ENCODE data around the gene KIF26B. TPM values are rescaled to one million over a fixed set of nuclear protein-coding genes. Genes with fewer than 3 reads are reported as not detected.

Gene KIF26B
- total and polyA plus RNA-seq, 2 of the 4 experiments (the other 2 are of a cell fraction): 0.53 to 0.54 TPM

GRCh38 chr1:245240648-245241165, 85.9 kb downstream of the KIF26B start:
- BruUV-seq (replicated peaks): no TSS peak
- no peak overlapping the region for H3K56ac ChIP-seq (ENCODE audit: extremely low read depth, insufficient read depth, low read length)
- H3K27ac ChIP-seq (ENCODE audit: insufficient read depth, low read length): no peak overlapping the region
- H3K14ac ChIP-seq (replicated peaks; ENCODE audit: low read depth, low read length): no peak overlapping the region
- no peak overlapping the region for H3K4ac ChIP-seq (ENCODE audit: low read depth, low read length)
- H2AK9ac ChIP-seq (replicated peaks; ENCODE audit: low read depth, low read length, poor library complexity): no peak overlapping the region
- intact Hi-C loops (cut with micrococcal nuclease): no loop called here
- H3K9me3 ChIP-seq (ENCODE audit: control insufficient read depth, insufficient read depth, low read length): no peaks in the 10 kb centered on the region
- H3K9me1 ChIP-seq (ENCODE audit: insufficient read depth, low read length): no peaks in the 10 kb centered on the region
- H2BK20ac ChIP-seq (ENCODE audit: low read depth, low read length): no peak overlapping the region
- no peaks in the 10 kb centered on the region for H3K27me3 ChIP-seq (ENCODE audit: control insufficient read depth, insufficient read depth, low read length)
- no peak overlapping the region for H4K8ac ChIP-seq (ENCODE audit: low read depth in 2 of 2, low read length in 2 of 2)
- H2BK120ac ChIP-seq (ENCODE audit: low read depth, low read length): no peak overlapping the region
- ChIA-PET POLR2A (ENCODE audit: unreplicated experiment) (no interaction called here), CTCF (no interaction called here)
- no peak overlapping the region for H3K9ac ChIP-seq (ENCODE audit: low read depth, low read length)
- H3K36me3 ChIP-seq (ENCODE audit: control insufficient read depth, insufficient read depth, low read length): no peaks in the 10 kb centered on the region
- H3K4me2 ChIP-seq (ENCODE audit: low read depth, low read length): no peak overlapping the region
- no peak overlapping the region for H2AK5ac ChIP-seq (ENCODE audit: low read depth, low read length)
- H3K23ac ChIP-seq (ENCODE audit: low read depth, low read length): no peak overlapping the region
- no peak for ATAC-seq (ENCODE audit: low read depth)
- no peak overlapping the region for H4K5ac ChIP-seq (ENCODE audit: low read depth, low read length)
- no peak overlapping the region for H3K4me3 ChIP-seq (ENCODE audit: insufficient read depth, low read depth, low read length)
- dilution Hi-C loops (cut with HindIII; ENCODE audit: low sequenced_read_pairs, unreplicated experiment): no loop called here
- H2BK15ac ChIP-seq (ENCODE audit: low read depth, low read length): no peak overlapping the region
- no peaks in the 10 kb centered on the region; the same call in 1 of the 2 replicates for H4K20me1 ChIP-seq (ENCODE audit: insufficient read depth, low read length)
- TF ChIP-seq SMC3 (IDR thresholded peaks at IDR 0.05; ENCODE audit: low read depth, low read length) (no peak), CTCF (conservative IDR thresholded peaks at IDR 0.05; ENCODE audit: low read depth, low read length) (no peak), MXI1 (IDR thresholded peaks at IDR 0.05; ENCODE audit: borderline replicate concordance, low read depth, low read length) (no peak), USF2 (IDR thresholded peaks at IDR 0.05; ENCODE audit: low read depth, low read length) (no peak), ELK1 (IDR thresholded peaks at IDR 0.05; ENCODE audit: borderline replicate concordance, low read depth, low read length) (no peak), RCOR1 (IDR thresholded peaks at IDR 0.05; ENCODE audit: insufficient replicate concordance, low read length) (no peak)
- no peaks in the 10 kb centered on the region for H3K4me1 ChIP-seq (ENCODE audit: control insufficient read depth, insufficient read depth, low read length)
- no peak overlapping the region for H3K18ac ChIP-seq (ENCODE audit: low read depth, low read length)
- DNase-seq: no peak
- no peak overlapping the region for H4K91ac ChIP-seq (ENCODE audit: insufficient read depth, low read depth, low read length)
- H2AFZ ChIP-seq (replicated peaks; ENCODE audit: low read length, poor library complexity): no peak overlapping the region
- H3K79me1 ChIP-seq (ENCODE audit: low read depth in 1 of 2, low read length in 2 of 2): no peaks in the 10 kb centered on the region
- 93% methylated on average over 3 of the region's 6 CpGs; no CpG with 5 or more reads in 1 of the 2 experiments for WGBS, 2 experiments (ENCODE audit: extremely low coverage in 2 of 2, insufficient read length in 1 of 2)
- in situ Hi-C loops (cut with MboI; ENCODE audit: low sequenced_read_pairs): no loop called here
- no peak overlapping the region for H2BK5ac ChIP-seq (ENCODE audit: low read depth, low read length, poor library complexity, severe bottlenecking)

All from IMR-90 (cell line).